OCI-LY3 (cell line): ENCODE data around the gene CTSH.

Experiments
- CTCF ChIP-seq: fragments of 200-600, 300-600 bp; sonication (generic); IDR thresholded peaks from 2 replicates; pipeline ENCODE4 v1.5.1; 2014; ENCODE audit warnings: antibody characterized with exemption, low read length, low read depth
- EZH2phosphoT487 ChIP-seq: fragments of 200-600 bp; shearing (Covaris generic); IDR thresholded peaks from 2 replicates; pipeline ENCODE4 v1.6.1; 2018; ENCODE audit warnings: antibody characterized with exemption, mixed run types, low read depth

- TF ChIP-seq CTCF (no peak), EZH2phosphoT487 (no peak)
Observed at GRCh38 chr15:78984041-78984440, 39.2 kb upstream of the CTSH start.
